ENCODE data around the gene RPL19. TPM values are rescaled to one million over a fixed set of nuclear protein-coding genes. Genes with fewer than 3 reads are reported as not detected.
A peak's percentile ranks its signal among the peaks of the same experiment; 100 is the strongest.

The RPL19 gene
- total RNA-seq, 2 experiments from 2014 or later, result 3,527 to 3,670 TPM

- Mint-ChIP-seq H3K4me3 (no peak overlapping the region), H3K4me1 (ENCODE audit: low read depth) (peaks cover 17% of the 10 kb centered on the region), H3K27me3 (peaks cover 48% of the 10 kb centered on the region), H3K36me3 (ENCODE audit: low read depth) (no peaks in the 10 kb centered on the region), H3K9me3 (no peaks in the 10 kb centered on the region), H3K27ac (no peak overlapping the region)
- ChIA-PET CTCF (interaction anchor here (2.9 to 6.7 kb wide), 3 partner anchors 14 to 66 kb away, joined by 12 to 56 read pairs (median 41); no protein-coding TSS in a partner anchor), POLR2A (no interaction called here)
- TF ChIP-seq CTCF (IDR thresholded peaks at IDR 0.05), result no peak
- DNase-seq (no peak), ATAC-seq (ENCODE audit: poor library complexity) (no peak)
- H3K27ac ChIP-seq (ENCODE audit: low read depth in 1 of 2, low read length in 2 of 2), result no peak overlapping the region
- H3K36me3 ChIP-seq (ENCODE audit: insufficient read depth, low read length), result no peaks in the 10 kb centered on the region
- H3K27me3 ChIP-seq (ENCODE audit: control insufficient read depth in 1 of 2, insufficient read depth in 2 of 2, low read length in 2 of 2), result peaks cover 30 to 39% of the 10 kb centered on the region in 2 experiments
- peaks cover 0 to 7% of the 10 kb centered on the region in 2 experiments for H3K9me3 ChIP-seq (ENCODE audit: control insufficient read depth in 1 of 2, insufficient read depth in 1 of 2, low read length in 2 of 2)
- intact Hi-C loops (cut with DNase I, micrococcal nuclease), result loop anchor here (10.0 kb wide), 2 partner anchors 156 to 246 kb away; no protein-coding TSS in a partner anchor
- H3K4me3 ChIP-seq (ENCODE audit: low read length), result no peak overlapping the region
- peaks cover 24% of the 10 kb centered on the region for H3K4me1 ChIP-seq (ENCODE audit: insufficient read depth, low read length)
Observed at GRCh38 chr17:39230361-39230760, 30.3 kb downstream of the RPL19 start.

GRCh38 chr17:39231091-39231561 lies 31.0 kb downstream of the RPL19 start:
- Mint-ChIP-seq H3K9me3 (no peaks in the 10 kb centered on the region), H3K4me1 (ENCODE audit: low read depth) (peaks cover 20% of the 10 kb centered on the region), H3K36me3 (ENCODE audit: low read depth) (no peaks in the 10 kb centered on the region), H3K4me3 (no peak overlapping the region), H3K27ac (no peak overlapping the region), H3K27me3 (peaks cover 43% of the 10 kb centered on the region)
- peaks cover 24% of the 10 kb centered on the region for H3K4me1 ChIP-seq (ENCODE audit: insufficient read depth, low read length)
- no peak for DNase-seq
- H3K27me3 ChIP-seq (ENCODE audit: control insufficient read depth in 1 of 2, insufficient read depth in 2 of 2, low read length in 2 of 2), result peaks cover 25 to 33% of the 10 kb centered on the region in 2 experiments
- no peaks in the 10 kb centered on the region for H3K36me3 ChIP-seq (ENCODE audit: insufficient read depth, low read length)
- intact Hi-C loops (cut with DNase I, micrococcal nuclease), result loop anchor here (10.0 kb wide), 2 partner anchors 156 to 246 kb away; no protein-coding TSS in a partner anchor
- no peak overlapping the region for H3K4me3 ChIP-seq (ENCODE audit: low read length)
- TF ChIP-seq CTCF (IDR thresholded peaks at IDR 0.05), result no peak
- peaks cover 0 to 7% of the 10 kb centered on the region in 2 experiments for H3K9me3 ChIP-seq (ENCODE audit: control insufficient read depth in 1 of 2, insufficient read depth in 1 of 2, low read length in 2 of 2)
- ChIA-PET CTCF (interaction anchor here (0.8 to 6.7 kb wide), 4 partner anchors 8 to 66 kb away, joined by 5 to 56 read pairs (median 26); no protein-coding TSS in a partner anchor), POLR2A (interaction anchor here (0.5 to 1.1 kb wide), 4 partner anchors 31 to 254 kb away, joined by 3 to 6 read pairs (median 4); partner anchors contain the start of gene RPL19)
- H3K27ac ChIP-seq (ENCODE audit: low read depth in 1 of 2, low read length in 2 of 2), result no peak overlapping the region
- no peak for ATAC-seq (ENCODE audit: poor library complexity)

- Histone ChIP-seq H3K4me1 (ENCODE audit: insufficient read depth, low read length) (peaks cover 24% of the 10 kb centered on the region), H3K4me3 (ENCODE audit: low read length) (no peak overlapping the region), H3K27me3 (ENCODE audit: control insufficient read depth in 1 of 2, insufficient read depth in 2 of 2, low read length in 2 of 2) (peaks cover 18 to 27% of the 10 kb centered on the region in 2 experiments), H3K36me3 (ENCODE audit: insufficient read depth, low read length) (no peaks in the 10 kb centered on the region), H3K27ac (ENCODE audit: low read depth in 1 of 2, low read length in 2 of 2) (no peak overlapping the region), H3K9me3 (ENCODE audit: control insufficient read depth in 1 of 2, insufficient read depth in 1 of 2, low read length in 2 of 2) (peaks cover 0 to 7% of the 10 kb centered on the region in 2 experiments)
- Mint-ChIP-seq H3K4me3 (peak overlapping the region; percentile 72), H3K4me1 (ENCODE audit: low read depth) (peaks cover 24% of the 10 kb centered on the region), H3K9me3 (no peaks in the 10 kb centered on the region), H3K27me3 (peaks cover 36% of the 10 kb centered on the region), H3K27ac (peak overlapping the region; percentile 29), H3K36me3 (ENCODE audit: low read depth) (no peaks in the 10 kb centered on the region)
- ChIA-PET POLR2A (interaction anchor here (0.7 to 1.3 kb wide), 5 partner anchors 32 to 255 kb away, joined by 3 to 6 read pairs (median 3); partner anchors contain the start of gene RPL19), CTCF (interaction anchor here (0.6 to 6.7 kb wide), 10 partner anchors 9 to 67 kb away, joined by 3 to 56 read pairs (median 4); partner anchors contain the start of gene RPL19)
- ATAC-seq (ENCODE audit: poor library complexity) (peak; percentile 81), DNase-seq (peak; percentile 38 to 78 (median 52))
- TF ChIP-seq CTCF (IDR thresholded peaks at IDR 0.05), result peak; percentile 76
- intact Hi-C loops (cut with DNase I, micrococcal nuclease), result loop anchor here (10.0 kb wide), 2 partner anchors 157 to 247 kb away; no protein-coding TSS in a partner anchor
Observed at GRCh38 chr17:39231591-39232551, 31.8 kb downstream of the RPL19 start.

Data from CD4-positive, alpha-beta T cell (primary cell).